HG02588 (cell line): ENCODE results near the gene SPATA9.
A peak's percentile ranks its signal among the peaks of the same experiment; 100 is the strongest.
"Not testable (repeated sequence)": the region's sequence is repeated elsewhere in the genome, so short reads cannot be mapped to it uniquely, and the experiment has no call there.

Source experiments
- ATAC-seq: cut with Tn5 transposase; IDR thresholded peaks from one replicate; pipeline ENCODE4 v1.9.1; 2021; ENCODE audit warnings: mild to moderate bottlenecking, moderate library complexity; ENCODE audit not compliant: unreplicated experiment

SPATA9 gene

GRCh38 chr5:95647886-95648860, 34.6 kb downstream of the SPATA9 start:
- ATAC-seq, result no peak

DNA sequence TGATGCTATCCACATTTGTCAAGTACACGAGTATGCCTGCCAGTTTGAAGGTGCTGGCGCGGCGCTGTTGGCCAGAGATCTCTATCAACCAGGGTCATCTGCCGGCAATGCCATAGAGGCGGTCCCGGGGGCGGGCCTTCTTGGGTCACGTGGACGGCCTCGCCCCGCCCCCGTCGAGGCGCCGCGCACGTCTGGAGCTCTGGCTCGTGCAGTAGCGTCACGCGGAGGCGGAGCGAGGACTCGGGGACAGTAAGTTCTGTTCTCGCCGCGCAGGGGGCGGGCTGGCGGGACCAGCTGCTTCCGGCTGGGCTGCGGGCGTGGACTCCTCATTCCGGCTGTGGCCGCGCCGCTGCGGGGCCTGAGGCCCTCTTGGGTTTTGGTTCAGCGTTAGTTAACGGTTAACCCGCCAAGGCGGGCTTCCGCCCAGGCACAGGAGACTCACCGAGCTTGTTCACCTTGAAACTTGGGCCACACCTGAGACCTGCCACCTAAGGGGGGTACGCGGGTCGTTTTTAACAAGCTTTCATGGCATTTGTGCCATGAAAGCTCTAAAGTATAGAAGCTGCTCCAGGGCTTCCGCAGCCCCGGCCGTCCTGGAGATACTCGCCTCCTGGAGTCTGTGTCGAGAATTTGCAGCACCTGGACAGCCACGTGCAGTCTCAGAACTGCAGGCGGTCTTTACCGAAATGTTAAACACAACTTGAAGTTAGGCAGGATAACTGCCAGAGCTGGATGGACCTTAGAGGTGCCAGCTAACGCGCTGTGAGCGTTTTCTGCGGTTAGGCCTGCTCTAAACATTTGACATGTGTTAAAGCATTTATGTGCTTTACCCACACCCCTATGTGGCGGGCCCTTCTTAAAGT, 36.0 kb downstream of the SPATA9 start, which contains the start of gene RFESD:
Gene RFESD, plus strand, starts transcription at position 209 of the 863 bp plus-strand sequence. CDS start 5,495 bp downstream, outside the sequence.
- ATAC-seq, result peak; percentile 97

DNA sequence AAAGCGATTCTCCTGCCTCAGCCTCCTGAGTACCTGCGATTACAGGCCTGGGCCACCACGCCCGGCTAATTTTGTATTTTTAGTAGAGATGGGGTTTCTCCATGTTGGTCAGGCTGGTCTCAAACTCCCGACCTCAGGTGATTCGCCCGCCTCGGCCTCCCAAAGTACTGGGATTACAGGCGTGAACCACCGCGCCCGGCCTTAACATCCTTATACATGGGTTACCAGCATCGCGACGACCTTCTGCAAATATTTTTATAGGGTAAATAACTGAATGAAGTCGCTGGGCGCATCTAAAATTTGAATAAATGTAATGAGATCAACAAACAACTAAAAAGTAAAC, 36.6 kb downstream of the SPATA9 start:
- not testable (repeated sequence) for ATAC-seq

GRCh38 chr5:95644351-95645042, 38.3 kb downstream of the SPATA9 start:
- peak; percentile 40 for ATAC-seq

DNA sequence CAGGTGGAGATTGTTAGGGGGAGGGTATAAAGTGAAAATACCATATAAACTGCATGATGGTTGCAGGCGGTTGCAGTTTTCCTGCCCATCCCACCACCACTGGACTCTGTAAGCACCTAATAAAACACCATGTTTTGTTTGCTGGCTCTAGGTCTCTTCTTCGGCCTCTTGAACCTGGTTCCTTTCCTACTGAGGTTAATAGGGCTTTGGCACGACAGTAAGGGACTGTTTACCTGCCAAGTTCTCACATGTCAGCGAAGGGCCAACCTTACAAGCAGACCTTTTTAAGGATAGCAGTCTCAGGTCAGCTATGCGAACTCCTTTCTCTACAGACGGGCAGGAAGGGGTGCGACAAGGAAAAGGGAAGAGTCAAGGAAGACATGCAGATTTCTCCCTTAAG, 39.6 kb downstream of the SPATA9 start:
- no peak for ATAC-seq

DNA sequence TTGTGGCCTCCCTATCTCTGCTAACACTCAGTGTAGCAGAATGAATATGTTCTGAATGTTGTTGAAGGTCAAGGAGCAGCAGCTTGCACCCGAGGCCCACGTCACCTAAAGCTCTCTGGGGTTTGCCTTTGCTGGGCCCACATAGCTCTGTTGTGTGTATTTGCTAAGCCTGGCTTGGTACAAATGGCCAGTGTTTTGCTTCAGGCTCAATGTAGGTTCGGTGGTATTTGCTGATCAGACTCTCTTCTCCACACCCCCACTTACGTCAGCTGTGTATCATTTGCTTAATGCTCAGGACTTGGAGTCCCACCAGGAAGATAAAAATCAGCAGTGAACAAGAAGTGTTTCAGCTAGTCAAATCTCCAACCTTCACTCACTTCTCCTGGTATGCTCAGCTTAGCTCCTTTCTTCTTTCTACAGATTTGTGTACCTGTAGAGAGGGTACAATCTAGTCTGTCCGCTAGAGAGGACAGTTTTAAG, 41.0 kb downstream of the SPATA9 start:
- no peak for ATAC-seq

DNA sequence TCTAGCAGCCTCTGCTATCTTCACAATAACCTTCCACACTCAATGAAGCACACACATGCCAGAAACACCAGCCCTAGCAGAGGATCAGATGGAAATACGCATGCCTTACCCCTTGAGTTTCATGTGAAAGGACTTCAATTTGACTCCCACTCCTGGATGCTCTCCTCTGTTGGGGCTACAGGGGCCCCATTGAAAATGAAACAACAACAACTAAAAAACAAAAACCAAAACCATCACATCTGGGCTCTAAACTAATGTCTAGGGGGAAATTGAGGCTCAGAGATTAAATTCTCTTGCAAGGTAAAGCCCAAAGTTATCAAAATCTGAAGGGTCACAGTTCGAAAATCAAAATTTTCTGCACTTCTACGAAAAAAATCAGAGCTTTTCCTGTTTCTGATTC, 44.2 kb downstream of the SPATA9 start:
- ATAC-seq, result no peak

GRCh38 chr5:95634081-95634480, 48.7 kb downstream of the SPATA9 start:
- no peak for ATAC-seq

DNA sequence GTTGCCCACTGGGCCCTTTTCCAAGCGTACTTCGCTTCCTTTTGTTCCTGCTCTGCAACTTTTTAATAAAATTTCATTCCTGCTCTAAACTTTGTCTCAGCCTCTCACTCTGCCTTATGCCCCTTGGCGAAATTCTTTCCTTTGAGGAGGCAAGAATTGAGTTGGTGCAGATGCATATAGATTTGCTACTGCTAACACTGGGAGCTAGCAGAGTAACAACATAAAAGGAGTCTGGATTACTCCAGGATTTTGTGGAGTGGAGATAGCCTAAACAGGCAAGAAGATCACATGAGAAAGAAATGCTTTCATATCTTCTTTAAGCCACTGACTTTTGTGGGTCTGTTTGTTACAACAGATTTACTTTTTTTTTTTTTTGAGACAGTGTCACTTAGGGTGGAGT, 49.1 kb downstream of the SPATA9 start:
- no peak for ATAC-seq

- not testable (repeated sequence) for ATAC-seq
Observed at GRCh38 chr5:95632942-95633341, 49.8 kb downstream of the SPATA9 start.

- peak; percentile 69 for ATAC-seq
Observed at GRCh38 chr5:95631991-95632675, 50.7 kb downstream of the SPATA9 start.

- no peak for ATAC-seq
Observed at GRCh38 chr5:95631255-95631958, 51.4 kb downstream of the SPATA9 start.

DNA sequence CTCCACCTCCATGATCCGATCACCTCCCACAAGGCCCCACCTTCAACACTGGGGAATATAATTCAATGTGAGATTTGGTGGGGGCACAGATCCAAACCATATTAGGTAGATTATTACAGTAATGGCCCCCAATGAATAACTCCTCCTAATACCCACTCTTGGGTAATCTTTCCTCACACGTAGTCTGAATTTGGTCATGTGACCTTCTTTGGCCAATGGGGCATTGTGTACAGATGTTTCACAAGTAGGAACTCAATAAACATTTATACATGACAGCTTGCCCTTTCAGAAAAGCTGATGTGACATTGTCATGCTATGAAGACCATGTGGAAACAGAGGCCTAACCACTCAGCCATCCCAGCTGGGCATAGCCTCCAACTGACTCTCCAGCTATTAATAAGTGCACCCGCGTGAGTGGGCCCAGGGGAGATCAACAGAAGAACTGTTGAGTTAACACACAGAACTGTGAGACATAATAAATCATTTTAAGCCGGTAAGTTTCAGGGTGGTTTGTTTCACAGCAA, 52.3 kb downstream of the SPATA9 start:
- no peak for ATAC-seq

- no peak for ATAC-seq
Observed at GRCh38 chr5:95628933-95629332, 53.9 kb downstream of the SPATA9 start.

DNA sequence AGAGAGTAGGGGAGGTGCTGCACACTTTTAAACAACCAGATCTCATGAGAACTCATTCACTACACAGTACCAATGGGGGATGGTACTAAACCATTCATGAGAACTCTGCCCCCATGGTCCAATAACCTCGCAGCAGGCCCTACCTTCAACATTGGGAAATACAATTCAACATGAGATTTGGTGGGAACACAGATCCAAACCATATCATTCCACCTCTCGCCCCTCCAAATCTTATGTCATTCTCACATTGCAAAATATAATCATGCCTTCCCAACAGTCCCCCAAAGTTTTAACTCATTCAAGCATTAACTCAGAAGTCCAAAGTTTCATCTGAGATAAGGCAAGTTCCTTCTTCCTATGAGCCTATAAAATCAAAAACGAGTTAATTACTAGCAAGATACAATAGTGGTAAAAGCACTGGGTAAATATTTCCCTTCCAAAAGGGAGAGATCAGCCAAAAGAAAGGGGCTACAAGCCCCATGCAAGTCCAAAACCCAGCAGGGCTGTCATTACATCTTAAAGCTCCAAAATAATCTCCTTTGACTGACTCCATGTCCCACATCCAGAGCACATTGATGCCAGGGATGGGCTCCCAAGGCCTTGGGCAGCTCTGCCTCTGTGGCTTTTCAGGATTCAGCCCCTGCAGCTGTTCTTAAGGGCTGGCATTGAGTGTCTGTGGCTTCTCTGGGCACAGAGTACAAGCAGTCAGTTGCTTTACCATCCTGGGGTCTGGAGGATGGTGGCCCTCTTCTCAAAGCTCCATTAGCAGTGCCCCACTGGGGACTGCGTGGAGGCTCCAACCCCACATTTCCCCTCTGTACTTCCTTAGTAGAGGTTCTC, 54.6 kb downstream of the SPATA9 start:
- no peak for ATAC-seq

- ATAC-seq, result no peak
Observed at GRCh38 chr5:95626701-95627100, 56.1 kb downstream of the SPATA9 start.

DNA sequence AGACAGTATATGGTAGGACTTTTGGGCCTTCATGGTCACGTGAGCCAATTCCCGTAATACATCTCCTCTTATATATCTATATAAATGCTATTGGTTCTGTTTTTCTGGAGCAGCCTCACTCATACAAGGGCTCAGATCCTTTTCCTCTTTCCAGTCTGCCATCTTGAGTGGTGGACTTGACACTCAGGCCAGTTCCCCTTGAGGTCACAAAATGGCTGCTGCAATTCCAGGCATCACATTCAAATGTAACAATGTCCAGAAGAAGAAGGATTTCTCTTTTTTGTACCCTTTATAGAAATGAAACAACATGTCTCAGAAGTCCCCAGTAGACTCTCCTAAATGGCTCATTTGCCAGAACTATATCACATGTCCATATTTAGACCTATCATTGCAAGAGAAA, 58.4 kb downstream of the SPATA9 start:
- ATAC-seq, result no peak

DNA sequence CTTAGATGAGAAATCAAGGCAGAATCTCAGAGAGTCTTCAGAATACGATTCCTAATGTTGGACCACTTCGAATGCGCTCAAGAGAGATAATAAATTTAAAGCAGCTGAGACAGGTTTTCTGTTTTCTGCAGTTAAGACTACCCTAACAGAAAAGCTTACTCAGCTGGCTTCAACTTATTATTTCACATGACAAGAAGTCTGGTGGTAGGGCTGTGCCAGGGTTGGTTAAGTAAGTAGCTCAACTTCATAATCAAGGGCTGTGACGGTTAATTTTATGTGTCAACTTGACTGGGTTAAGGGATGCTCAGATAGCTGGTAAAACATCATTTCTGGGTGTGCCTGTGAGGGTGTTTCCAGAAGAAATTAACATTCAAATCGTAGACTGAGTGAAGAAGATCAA, 59.1 kb downstream of the SPATA9 start:
- no peak for ATAC-seq
